H1 (cell line): ENCODE data around the gene PPFIA2. TPM values are rescaled to one million over a fixed set of nuclear protein-coding genes. Genes with fewer than 3 reads are reported as not detected.

Experiments
- CTCF ChIA-PET: fragments of 300-600 bp; sonication (Branson Sonifier 250); formaldehyde crosslinking; loops from one replicate; lab custom pipeline; 2021; ENCODE audit not compliant: partially characterized antibody; lab: Charles Lee
- POLR2A ChIA-PET: fragments of 300-600 bp; sonication (Branson Sonifier 250); formaldehyde crosslinking; loops from one replicate; lab custom pipeline; 2021; ENCODE audit warnings: inconsistent platforms; ENCODE audit not compliant: partially characterized antibody; lab: Charles Lee
- DNase-seq, 2 experiments: peaks; one replicate each; pipeline versions ENCODE4 v3.0.0 to v3.0.0-alpha.2; 2010 to 2022; ENCODE audit warnings: low spot score in 2 of 2, low read depth in 1 of 2, mixed read lengths in 1 of 2
- FAIRE-seq: peaks from 2 replicates; lab custom pipeline; 2011; peaks lifted over from hg19 to GRCh38; lab: Jason Lieb, UNC
- H2AFZ ChIP-seq: 2 replicates; pipeline ENCODE4 v1.8.1; 2012; ENCODE audit warnings: low read length, inconsistent platforms
- H2AK5ac ChIP-seq: 2 replicates; pipeline ENCODE4 v1.6.1; 2013; ENCODE audit warnings: low read depth, low read length
- H2BK120ac ChIP-seq: replicated peaks from 2 replicates; pipeline ENCODE3; 2013; ENCODE audit warnings: low read depth, low read length, inconsistent platforms
- H2BK12ac ChIP-seq: 2 replicates; pipeline ENCODE4 v1.6.1; 2013; ENCODE audit warnings: low read depth, low read length
- H2BK15ac ChIP-seq: 2 replicates; pipeline ENCODE4 v1.6.1; 2013; ENCODE audit warnings: low read length
- H2BK20ac ChIP-seq: 2 replicates; pipeline ENCODE4 v1.6.1; 2013; ENCODE audit warnings: low read length
- H2BK5ac ChIP-seq: 2 replicates; pipeline ENCODE4 v1.6.1; 2013; ENCODE audit warnings: low read depth, low read length
- H3K14ac ChIP-seq: 2 replicates; pipeline ENCODE4 v1.6.1; 2013; ENCODE audit warnings: inconsistent platforms; ENCODE audit not compliant: insufficient read length
- H3K18ac ChIP-seq: 2 replicates; pipeline ENCODE4 v1.6.1; 2013; ENCODE audit warnings: low read length; ENCODE audit errors: extremely low read depth
- H3K23ac ChIP-seq: 2 replicates; pipeline ENCODE4 v1.6.1; 2013; ENCODE audit warnings: inconsistent platforms; ENCODE audit not compliant: insufficient read length
- H3K23me2 ChIP-seq: 2 replicates; pipeline ENCODE4 v1.6.1; 2013; ENCODE audit warnings: low read depth, low read length
- H3K27ac ChIP-seq: 2 replicates; pipeline ENCODE4 v1.6.1; 2011; ENCODE audit warnings: low read depth, low read length, inconsistent platforms
- H3K27me3 ChIP-seq, 4 experiments: replicated peaks in 1 of 4; 1 replicate in 1 of 4; 2 replicates in 3 of 4; pipeline versions ENCODE4 v1.6.1 to v1.8.1; 2011 to 2013; ENCODE audit warnings: low read length in 3 of 4, mild to moderate bottlenecking in 3 of 4, inconsistent platforms in 2 of 4, mixed read lengths in 2 of 4, moderate library complexity in 1 of 4; ENCODE audit not compliant: control insufficient read depth in 3 of 4, insufficient read depth in 3 of 4; ENCODE audit errors: extremely low read depth in 1 of 4
- H3K36me3 ChIP-seq, 4 experiments: 2 replicates each; pipeline versions ENCODE4 v1.6.1 to v1.8.1; 2011 to 2013; ENCODE audit warnings: mild to moderate bottlenecking in 4 of 4, low read length in 3 of 4, moderate library complexity in 2 of 4, control low read depth in 1 of 4, inconsistent platforms in 1 of 4; ENCODE audit not compliant: insufficient read depth in 4 of 4, control insufficient read depth in 2 of 4
- H3K4ac ChIP-seq: replicated peaks from 2 replicates; pipeline ENCODE3; 2013; ENCODE audit warnings: low read length, low read depth, mixed read lengths, inconsistent platforms; ENCODE audit not compliant: insufficient read length
- H3K4me1 ChIP-seq, 4 experiments: replicated peaks in 1 of 4; 1 replicate in 1 of 4; 2 replicates in 3 of 4; pipeline versions ENCODE4 v1.6.1 to v1.8.1; 2011 to 2013; ENCODE audit warnings: low read length in 3 of 4, inconsistent platforms in 2 of 4, mixed read lengths in 1 of 4; ENCODE audit not compliant: insufficient read depth in 4 of 4, control insufficient read depth in 3 of 4
- H3K4me2 ChIP-seq, 2 experiments: 2 replicates each; pipeline versions ENCODE4 v1.6.1 to v1.8.1; 2011 to 2013; ENCODE audit warnings: low read depth in 2 of 2, low read length in 2 of 2, control low read depth in 1 of 2, inconsistent platforms in 1 of 2, mild to moderate bottlenecking in 1 of 2; ENCODE audit not compliant: insufficient read depth in 1 of 2
- H3K4me3 ChIP-seq, 4 experiments: fragments of 200-600, 300-600 bp in 1 of 4; sonication (generic), shearing (Covaris generic), sonication (Bioruptor Twin) in 1 of 4; 2 replicates each; pipeline versions ENCODE4 v1.5.1 to v1.8.1; 2011 to 2016; ENCODE audit warnings: low read length in 4 of 4, low read depth in 3 of 4, control low read depth in 2 of 4, inconsistent platforms in 2 of 4, mild to moderate bottlenecking in 2 of 4, mixed read lengths in 1 of 4, moderate library complexity in 1 of 4; ENCODE audit not compliant: insufficient read depth in 2 of 4; ENCODE audit errors: extremely low read depth in 1 of 4
- H3K56ac ChIP-seq: replicated peaks from 2 replicates; pipeline ENCODE3; 2013; ENCODE audit warnings: low read depth, mild to moderate bottlenecking, mixed read lengths, low read length, inconsistent platforms; ENCODE audit not compliant: insufficient read length
- H3K79me1 ChIP-seq: 2 replicates; pipeline ENCODE4 v1.6.1; 2013; ENCODE audit warnings: low read depth, low read length, control low read depth
- H3K79me2 ChIP-seq, 2 experiments: 2 replicates each; pipeline versions ENCODE4 v1.6.1 to v1.8.1; 2012 to 2013; ENCODE audit warnings: low read length in 2 of 2, mild to moderate bottlenecking in 2 of 2, inconsistent platforms in 1 of 2; ENCODE audit not compliant: insufficient read depth in 2 of 2, control insufficient read depth in 1 of 2
- H3K9ac ChIP-seq, 4 experiments: replicated peaks in 1 of 4; 1 replicate in 1 of 4; 2 replicates in 3 of 4; pipeline versions ENCODE4 v1.6.1 to v1.8.1; 2011 to 2013; ENCODE audit warnings: low read depth in 3 of 4, low read length in 3 of 4, control low read depth in 2 of 4, mild to moderate bottlenecking in 2 of 4, moderate library complexity in 2 of 4, inconsistent platforms in 1 of 4; ENCODE audit errors: extremely low read depth in 1 of 4
- H3K9me3 ChIP-seq, 2 experiments: 2 replicates each; pipeline versions ENCODE4 v1.6.1 to v1.8.1; 2012 to 2013; ENCODE audit warnings: mild to moderate bottlenecking in 2 of 2, moderate library complexity in 2 of 2, control low read depth in 1 of 2, inconsistent platforms in 1 of 2, low read depth in 1 of 2, low read length in 1 of 2, mixed read lengths in 1 of 2; ENCODE audit not compliant: insufficient read depth in 2 of 2
- H4K20me1 ChIP-seq, 2 experiments: replicated peaks in 1 of 2; 2 replicates each; pipeline versions ENCODE3 to v1.8.1; 2011 to 2013; ENCODE audit warnings: inconsistent platforms in 2 of 2, low read length in 2 of 2, mild to moderate bottlenecking in 1 of 2; ENCODE audit not compliant: insufficient read depth in 2 of 2, control insufficient read depth in 1 of 2
- H4K5ac ChIP-seq: 2 replicates; pipeline ENCODE4 v1.6.1; 2013; ENCODE audit warnings: low read length, low read depth, mixed read lengths, inconsistent platforms; ENCODE audit not compliant: insufficient read length
- H4K8ac ChIP-seq: 2 replicates; pipeline ENCODE4 v1.8.0; 2013; ENCODE audit warnings: mild to moderate bottlenecking, moderate library complexity, low read length, inconsistent platforms; ENCODE audit not compliant: insufficient read depth; ENCODE audit errors: extremely low read depth
- H4K91ac ChIP-seq: replicated peaks from 2 replicates; pipeline ENCODE3; 2013; ENCODE audit warnings: low read length, mixed read lengths, inconsistent platforms; ENCODE audit not compliant: insufficient read length
- BACH1 ChIP-seq: IDR thresholded peaks from 2 replicates; pipeline ENCODE4 v1.6.1; 2012; ENCODE audit warnings: low read length, improper control_type of control experiment
- CBX5 ChIP-seq: fragments of 300-800, 300-1000 bp; sonication (generic); IDR thresholded peaks from 2 replicates; pipeline ENCODE4 v1.7.1; 2016; ENCODE audit warnings: antibody characterized with exemption, low read length, low read depth
- CHD2 ChIP-seq: IDR thresholded peaks from 2 replicates; pipeline ENCODE4 v1.6.1; 2012; ENCODE audit warnings: low read length, improper control_type of control experiment
- EP300 ChIP-seq, 2 experiments: IDR thresholded peaks; 1 replicate in 1 of 2; 2 replicates in 1 of 2; pipeline ENCODE4 v1.6.1; 2011 to 2012; ENCODE audit warnings: low read depth in 2 of 2, low read length in 2 of 2, mild to moderate bottlenecking in 2 of 2, borderline replicate concordance in 1 of 2, inconsistent platforms in 1 of 2, moderate library complexity in 1 of 2
- FOSL1 ChIP-seq: IDR thresholded peaks from 2 replicates; pipeline ENCODE4 v1.6.1; 2011; ENCODE audit warnings: mild to moderate bottlenecking, low read depth, low read length, moderate library complexity; ENCODE audit not compliant: insufficient read depth
- KDM1A ChIP-seq: fragments of 200-600, 300-600 bp; sonication (generic); IDR thresholded peaks from 2 replicates; pipeline ENCODE4 v1.7.1; 2016; ENCODE audit warnings: mild to moderate bottlenecking, low read length, borderline replicate concordance
- KDM5A ChIP-seq: fragments of 200-600 bp; IDR thresholded peaks from 2 replicates; pipeline ENCODE4 v1.7.1; 2012; ENCODE audit warnings: mild to moderate bottlenecking, low read length, inconsistent platforms, mixed read lengths
- MAFK ChIP-seq: IDR thresholded peaks from 2 replicates; pipeline ENCODE4 v1.6.1; 2012; ENCODE audit warnings: low read depth, mild to moderate bottlenecking, improper control_type of control experiment, low read length
- NRF1 ChIP-seq: IDR thresholded peaks from 2 replicates; pipeline ENCODE4 v1.6.1; 2011; ENCODE audit warnings: mild to moderate bottlenecking, low read depth, low read length, improper control_type of control experiment
- RNF2 ChIP-seq: fragments of 200-900, 300-1000 bp; sonication (generic); IDR thresholded peaks from 2 replicates; pipeline ENCODE4 v1.7.1; 2016; ENCODE audit warnings: borderline replicate concordance, low read depth, mild to moderate bottlenecking, antibody characterized with exemption, low read length; ENCODE audit not compliant: poor library complexity, severe bottlenecking; ENCODE audit errors: missing control alignments
- SIX5 ChIP-seq: IDR thresholded peaks from 2 replicates; pipeline ENCODE4 v1.6.1; 2011; ENCODE audit warnings: mild to moderate bottlenecking, low read depth, low read length
- SUZ12 ChIP-seq: fragments of 200-600 bp; sonication (generic); IDR thresholded peaks from 2 replicates; pipeline ENCODE4 v1.6.1; 2012; ENCODE audit warnings: mild to moderate bottlenecking, inconsistent platforms, low read length, moderate library complexity, mixed read lengths
- TAF7 ChIP-seq: optimal IDR thresholded peaks from 2 replicates; pipeline ENCODE3; 2011; ENCODE audit warnings: low read depth, mild to moderate bottlenecking, inconsistent platforms, low read length, moderate library complexity, borderline replicate concordance
- YY1 ChIP-seq: IDR thresholded peaks from 2 replicates; pipeline ENCODE4 v1.6.1; 2011; ENCODE audit warnings: low read depth, mild to moderate bottlenecking, low read length
- ZNF274 ChIP-seq: IDR thresholded peaks from 2 replicates; pipeline ENCODE4 v1.7.0; 2012; ENCODE audit warnings: low read length, borderline replicate concordance; ENCODE audit errors: extremely low read depth
- polyA plus RNA-seq, 7 experiments: library from polyadenylated mRNA; depleted of rRNA in 3 of 7; stranded (reverse) in 5 of 7; unstranded in 2 of 7; fragments of >200 nt in 5 of 7; fragments of 200-250 nt in 2 of 7; gene quantifications; 1 replicate in 5 of 7; 2 replicates in 1 of 7; 4 replicates in 1 of 7; pipeline versions ENCODE4 v1.2.1 to v1.2.3, GENCODE V29; 2011 to 2013; ENCODE audit warnings: missing spikeins in 2 of 7, mixed read lengths in 2 of 7
- total RNA-seq: library from RNA; stranded (reverse); fragmentation: NEBNext Ultra II Directional; extraction: Animal tissue kit (Norgen Biotek cat#: 25700); gene quantifications from 2 replicates; pipeline ENCODE4 v1.2.1, GENCODE V29; 2021

PPFIA2 gene
- total and polyA plus RNA-seq, 2 of the 8 experiments (the other 6 are each of a cell fraction or from before 2014, with no cell fraction given): 1.2 to 1.8 TPM

- Histone ChIP-seq H3K27me3 (peaks cover 0 to 1% (median 0%) of the 10 kb centered on the region in 4 experiments; a peak in 1 of 7 replicates), H3K27ac (no peak overlapping the region), H3K4me1 (no peaks in the 10 kb centered on the region), H3K9me3 (no peaks in the 10 kb centered on the region), H4K20me1 (no peaks in the 10 kb centered on the region), H2BK15ac (no peak overlapping the region), H3K18ac (no peak overlapping the region), H3K56ac (no peak overlapping the region), H4K5ac (no peak overlapping the region), H2BK5ac (no peak overlapping the region), H3K79me1 (no peaks in the 10 kb centered on the region), H3K23ac (no peak overlapping the region), H3K4me3 (no peak overlapping the region), H3K23me2 (peaks cover 2% of the 10 kb centered on the region; the same call in 1 of the 2 replicates), H2BK120ac (no peak overlapping the region), H3K4ac (no peak overlapping the region), H2AK5ac (no peak overlapping the region), H3K36me3 (no peaks in the 10 kb centered on the region), H3K9ac (no peak overlapping the region), H2BK20ac (no peak overlapping the region), H3K79me2 (no peaks in the 10 kb centered on the region), H3K4me2 (no peak overlapping the region), H4K91ac (no peak overlapping the region), H4K8ac (no peak overlapping the region; the same call in 1 of the 2 replicates), H2AFZ (no peak overlapping the region), H3K14ac (no peak overlapping the region), H2BK12ac (no peak overlapping the region)
- ChIA-PET CTCF (no interaction called here), POLR2A (no interaction called here)
- FAIRE-seq (no peak), DNase-seq (no peak)
- no peak for TF ChIP-seq FOSL1
- TF ChIP-seq RNF2: no peak
- TF ChIP-seq KDM1A: no peak
- no peak for TF ChIP-seq CHD2
- no peak for TF ChIP-seq SUZ12
- no peak for TF ChIP-seq MAFK
- TF ChIP-seq TAF7: no peak
- TF ChIP-seq ZNF274: no peak
- TF ChIP-seq YY1: no peak
- no peak for TF ChIP-seq CBX5
- no peak for TF ChIP-seq BACH1
- TF ChIP-seq NRF1: no peak
- no peak for TF ChIP-seq EP300 (IDR thresholded peaks at IDR 0.05; ENCODE audit: borderline replicate concordance in 1 of 2, low read depth in 2 of 2, low read length in 2 of 2)
- no peak for TF ChIP-seq SIX5
- no peak for TF ChIP-seq KDM5A
These were observed 390.0 kb downstream of the PPFIA2 start for GRCh38 chr12:81369175-81369574.
